ENCODE results near the gene DAG1.
A peak's percentile ranks its signal among the peaks of the same experiment; 100 is the strongest.

Gene DAG1

DNA sequence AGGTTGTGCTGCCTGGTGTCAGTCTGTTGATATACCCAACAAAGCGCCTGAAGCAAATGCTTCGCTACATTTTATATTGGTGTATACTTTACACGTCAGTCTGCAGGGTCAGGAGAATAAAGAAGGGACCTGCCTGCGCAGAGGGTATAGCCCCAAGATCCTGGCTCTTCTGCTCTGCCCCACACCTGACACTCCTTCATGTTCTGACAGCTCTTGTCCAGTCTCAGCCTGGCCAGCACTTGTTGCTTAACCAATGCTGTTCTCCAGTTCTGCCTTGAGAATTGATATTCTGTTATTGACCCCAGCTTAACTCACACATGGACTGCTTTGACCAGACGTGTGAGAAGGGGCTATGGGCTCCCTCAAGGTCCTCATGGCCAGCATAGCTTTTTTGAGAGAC is 48.4 kb downstream of the DAG1 start:
- no peak for DNase-seq (ENCODE audit: low read depth in 2 of 2)

DNA sequence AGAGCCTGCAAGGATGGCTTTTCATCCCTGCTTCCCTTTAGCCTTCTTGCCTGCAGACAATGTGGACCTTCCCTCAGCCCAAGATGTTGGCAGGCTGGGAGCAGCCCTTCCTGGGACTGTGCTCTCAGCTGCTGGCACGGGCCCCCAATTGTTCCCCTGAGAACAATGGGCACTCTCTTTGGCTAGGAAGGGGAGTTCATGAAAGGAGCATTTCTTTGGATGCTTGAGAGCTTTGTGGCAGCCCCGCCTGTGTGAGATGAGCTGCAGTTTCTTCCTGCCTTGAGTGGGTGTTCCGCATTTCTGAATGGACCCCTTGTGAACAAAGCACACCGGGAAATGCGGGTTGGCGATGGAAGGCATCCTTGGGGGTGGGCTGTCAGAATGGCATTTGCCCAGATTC is 49.2 kb downstream of the DAG1 start:
- no peak for DNase-seq (ENCODE audit: low read depth in 2 of 2)

DNA sequence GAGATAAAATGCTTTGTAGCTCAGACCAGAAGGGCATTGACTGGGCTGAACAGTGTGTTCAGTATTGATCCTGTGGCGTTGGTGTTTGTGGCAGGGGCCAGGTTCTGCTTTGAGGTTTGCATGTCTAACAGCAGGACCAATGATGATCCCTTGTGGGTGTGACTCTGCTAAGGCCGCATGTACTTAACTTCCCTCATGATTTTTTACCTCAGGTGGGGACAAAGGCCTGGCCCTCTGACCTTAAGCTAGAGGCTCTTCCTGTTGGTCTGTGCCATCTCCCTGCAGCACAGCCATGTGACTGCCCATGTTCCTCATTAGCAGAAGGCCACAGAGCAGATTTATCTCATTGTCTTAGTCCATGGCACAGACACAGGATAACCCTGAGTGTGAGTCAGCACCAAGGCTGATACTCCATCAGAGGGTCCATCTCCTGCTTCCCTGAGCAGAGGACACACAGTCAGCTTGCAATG is 49.9 kb downstream of the DAG1 start:
- no peak for DNase-seq (ENCODE audit: low read depth in 2 of 2)

DNA sequence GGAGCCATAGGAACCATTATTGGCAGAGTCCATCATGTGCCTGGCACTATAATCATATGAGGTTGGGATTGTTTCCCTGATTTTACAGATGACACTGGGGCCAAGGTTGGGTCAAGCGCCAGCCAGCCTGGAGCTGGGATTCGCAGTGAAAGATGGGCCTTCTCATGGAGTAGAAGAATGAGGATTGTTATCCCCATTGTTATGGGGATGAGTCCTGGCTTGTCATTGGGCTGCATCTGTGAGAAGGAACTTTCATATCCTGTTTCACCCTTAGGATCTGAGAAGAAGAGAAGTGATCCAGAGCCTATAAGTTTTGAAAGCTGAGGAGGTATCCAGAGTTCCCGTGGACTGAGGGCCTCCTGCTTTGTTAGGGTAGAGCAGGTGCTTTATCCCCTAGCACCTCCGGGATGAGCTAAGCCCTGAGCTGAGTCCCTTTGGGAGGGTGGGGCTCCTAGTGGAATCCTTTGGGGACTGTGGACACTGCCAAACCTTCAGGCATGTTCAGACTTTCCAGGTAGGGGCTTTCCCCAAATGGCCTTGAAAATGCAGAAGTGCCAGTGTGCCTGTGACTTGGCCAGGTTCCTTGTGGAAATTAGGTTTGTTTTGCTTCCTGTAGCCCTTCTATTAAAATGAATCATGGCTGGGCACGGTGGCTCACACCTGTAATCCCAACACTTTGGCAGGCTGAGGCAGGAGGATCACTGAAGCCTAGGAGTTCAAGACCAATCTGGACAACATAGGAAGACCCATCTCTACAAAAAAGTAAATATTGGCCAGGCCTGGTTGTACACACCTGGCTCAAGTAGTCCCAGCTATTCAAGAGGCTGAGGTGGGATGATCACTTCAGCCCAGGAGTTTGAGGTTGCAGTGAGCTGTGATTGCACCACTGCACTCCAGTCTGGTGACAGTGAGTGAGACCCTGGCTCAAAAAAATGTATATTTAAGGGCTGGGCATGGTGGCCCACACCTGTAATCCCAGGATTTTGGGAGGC is 54.0 kb downstream of the DAG1 start:
- DNase-seq (ENCODE audit: low read depth in 2 of 2): no peak

DNA sequence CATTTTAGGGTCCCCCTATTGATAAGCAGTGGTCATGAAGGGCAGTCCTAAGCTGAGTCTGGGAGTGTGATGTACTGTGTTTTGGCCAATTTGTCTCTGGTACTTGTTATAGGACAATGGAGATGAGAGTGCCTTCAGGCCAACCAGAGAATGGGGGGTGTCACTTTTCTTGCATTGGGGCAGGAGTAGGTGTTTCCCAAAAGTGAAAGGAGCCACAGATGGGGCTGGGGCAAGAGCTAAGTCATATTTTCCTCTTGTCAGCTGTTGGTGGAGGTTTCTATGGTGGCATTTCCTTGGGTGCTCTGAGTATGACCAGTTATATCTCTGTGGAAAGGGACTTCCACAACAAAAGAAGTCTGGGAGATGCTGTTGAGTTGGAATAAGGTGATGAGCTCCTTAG is 59.5 kb downstream of the DAG1 start:
- DNase-seq (ENCODE audit: low read depth in 2 of 2): no peak

DNA sequence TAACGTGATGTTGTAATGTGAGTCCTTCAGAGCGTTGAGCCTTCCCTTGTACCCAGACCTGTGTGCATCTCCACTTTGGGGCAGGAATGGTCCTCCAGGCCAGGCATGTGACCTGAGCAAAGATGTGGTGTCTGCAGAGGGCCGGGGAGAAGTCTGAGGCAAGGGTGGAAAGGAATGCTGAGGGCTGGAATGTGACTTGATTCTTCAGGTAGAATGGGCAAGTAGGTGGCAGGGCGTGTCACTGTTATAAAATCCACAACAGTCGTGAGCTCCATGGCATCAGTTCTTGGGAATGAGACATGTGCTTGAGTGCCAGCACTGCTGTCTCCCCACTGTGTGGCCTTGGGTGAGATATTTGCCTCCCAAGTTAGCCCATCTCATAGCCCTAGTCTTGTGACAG is 60.2 kb downstream of the DAG1 start:
- DNase-seq (ENCODE audit: low read depth in 2 of 2): no peak

DNA sequence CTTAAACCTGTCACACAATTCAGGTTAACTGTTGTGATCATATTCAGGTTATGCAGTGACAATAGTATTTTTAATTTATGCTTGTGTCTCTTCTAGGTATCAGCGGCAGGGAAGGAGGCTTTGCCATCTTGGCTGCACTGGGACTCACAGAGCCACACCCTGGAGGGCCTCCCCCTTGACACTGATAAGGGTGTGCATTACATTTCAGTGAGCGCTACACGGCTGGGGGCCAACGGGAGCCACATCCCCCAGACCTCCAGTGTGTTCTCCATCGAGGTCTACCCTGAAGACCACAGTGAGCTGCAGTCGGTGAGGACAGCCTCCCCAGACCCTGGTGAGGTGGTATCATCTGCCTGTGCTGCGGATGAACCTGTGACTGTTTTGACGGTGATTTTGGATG is 60.6 kb downstream of the DAG1 start:
- no peak for DNase-seq (ENCODE audit: low read depth in 2 of 2)

DNA sequence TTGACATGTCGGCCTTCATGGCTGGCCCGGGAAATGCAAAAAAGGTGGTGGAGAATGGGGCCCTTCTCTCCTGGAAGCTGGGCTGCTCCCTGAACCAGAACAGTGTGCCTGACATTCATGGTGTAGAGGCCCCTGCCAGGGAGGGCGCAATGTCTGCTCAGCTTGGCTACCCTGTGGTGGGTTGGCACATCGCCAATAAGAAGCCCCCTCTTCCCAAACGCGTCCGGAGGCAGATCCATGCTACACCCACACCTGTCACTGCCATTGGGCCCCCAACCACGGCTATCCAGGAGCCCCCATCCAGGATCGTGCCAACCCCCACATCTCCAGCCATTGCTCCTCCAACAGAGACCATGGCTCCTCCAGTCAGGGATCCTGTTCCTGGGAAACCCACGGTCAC is 61.2 kb downstream of the DAG1 start:
- DNase-seq (ENCODE audit: low read depth in 2 of 2): no peak

DNA sequence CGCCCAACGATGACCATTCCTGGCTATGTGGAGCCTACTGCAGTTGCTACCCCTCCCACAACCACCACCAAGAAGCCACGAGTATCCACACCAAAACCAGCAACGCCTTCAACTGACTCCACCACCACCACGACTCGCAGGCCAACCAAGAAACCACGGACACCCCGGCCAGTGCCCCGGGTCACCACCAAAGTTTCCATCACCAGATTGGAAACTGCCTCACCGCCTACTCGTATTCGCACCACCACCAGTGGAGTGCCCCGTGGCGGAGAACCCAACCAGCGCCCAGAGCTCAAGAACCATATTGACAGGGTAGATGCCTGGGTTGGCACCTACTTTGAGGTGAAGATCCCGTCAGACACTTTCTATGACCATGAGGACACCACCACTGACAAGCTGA is 61.6 kb downstream of the DAG1 start:
- DNase-seq (ENCODE audit: low read depth in 2 of 2): no peak

DNA sequence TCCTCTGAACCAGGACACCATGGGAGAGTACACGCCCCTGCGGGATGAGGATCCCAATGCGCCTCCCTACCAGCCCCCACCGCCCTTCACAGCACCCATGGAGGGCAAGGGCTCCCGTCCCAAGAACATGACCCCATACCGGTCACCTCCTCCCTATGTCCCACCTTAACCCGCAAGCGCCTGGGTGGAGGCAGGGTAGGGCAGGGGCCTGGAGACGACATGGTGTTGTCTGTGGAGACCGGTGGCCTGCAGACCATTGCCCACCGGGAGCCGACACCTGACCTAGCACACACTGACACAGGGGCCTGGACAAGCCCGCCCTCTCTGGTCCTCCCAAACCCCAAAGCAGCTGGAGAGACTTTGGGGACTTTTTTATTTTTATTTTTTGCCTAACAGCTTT is 63.0 kb downstream of the DAG1 start:
- no peak for DNase-seq (ENCODE audit: low read depth in 2 of 2)

DNA sequence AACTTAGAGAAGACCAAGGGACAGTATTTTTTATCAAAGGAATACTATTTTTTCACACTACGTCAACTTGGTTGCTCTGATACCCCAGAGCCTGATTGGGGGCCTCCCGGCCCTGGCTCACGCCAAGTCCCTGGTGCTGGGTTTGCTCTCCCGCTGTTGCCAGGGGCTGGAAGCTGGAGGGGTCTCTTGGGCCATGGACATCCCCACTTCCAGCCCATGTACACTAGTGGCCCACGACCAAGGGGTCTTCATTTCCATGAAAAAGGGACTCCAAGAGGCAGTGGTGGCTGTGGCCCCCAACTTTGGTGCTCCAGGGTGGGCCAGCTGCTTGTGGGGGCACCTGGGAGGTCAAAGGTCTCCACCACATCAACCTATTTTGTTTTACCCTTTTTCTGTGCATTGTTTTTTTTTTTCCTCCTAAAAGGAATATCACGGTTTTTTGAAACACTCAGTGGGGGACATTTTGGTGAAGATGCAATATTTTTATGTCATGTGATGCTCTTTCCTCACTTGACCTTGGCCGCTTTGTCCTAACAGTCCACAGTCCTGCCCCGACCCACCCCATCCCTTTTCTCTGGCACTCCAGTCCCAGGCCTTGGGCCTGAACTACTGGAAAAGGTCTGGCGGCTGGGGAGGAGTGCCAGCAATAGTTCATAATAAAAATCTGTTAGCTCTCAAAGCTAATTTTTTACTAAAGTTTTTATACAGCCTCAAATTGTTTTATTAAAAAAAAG is 63.9 kb downstream of the DAG1 start:
- no peak for DNase-seq (ENCODE audit: low read depth in 2 of 2)

DNA sequence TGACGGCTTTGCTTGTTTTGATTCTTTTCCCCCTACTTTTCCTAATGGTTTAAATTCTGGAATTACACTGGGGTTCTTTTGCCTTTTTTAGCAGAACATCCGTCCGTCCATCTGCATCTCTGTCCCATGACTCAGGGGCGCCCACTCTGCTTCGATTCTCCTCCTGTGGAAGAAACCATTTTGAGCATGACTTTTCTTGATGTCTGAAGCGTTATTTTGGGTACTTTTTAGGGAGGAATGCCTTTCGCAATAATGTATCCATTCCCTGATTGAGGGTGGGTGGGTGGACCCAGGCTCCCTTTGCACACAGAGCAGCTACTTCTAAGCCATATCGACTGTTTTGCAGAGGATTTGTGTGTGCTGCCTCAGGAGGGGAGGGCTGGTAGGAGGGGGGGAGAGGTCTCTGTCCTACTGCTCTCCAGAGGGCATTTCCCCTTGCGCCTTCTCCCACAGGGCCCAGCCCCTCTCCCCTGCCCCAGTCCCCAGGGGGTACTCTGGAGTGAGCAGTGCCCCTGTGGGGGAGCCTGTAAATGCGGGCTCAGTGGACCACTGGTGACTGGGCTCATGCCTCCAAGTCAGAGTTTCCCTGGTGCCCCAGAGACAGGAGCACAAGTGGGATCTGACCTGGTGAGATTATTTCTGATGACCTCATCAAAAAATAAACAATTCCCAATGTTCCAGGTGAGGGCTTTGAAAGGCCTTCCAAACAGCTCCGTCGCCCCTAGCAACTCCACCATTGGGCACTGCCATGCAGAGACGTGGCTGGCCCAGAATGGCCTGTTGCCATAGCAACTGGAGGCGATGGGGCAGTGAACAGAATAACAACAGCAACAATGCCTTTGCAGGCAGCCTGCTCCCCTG is 64.7 kb downstream of the DAG1 start:
- no peak for DNase-seq (ENCODE audit: low read depth in 2 of 2)

DNA sequence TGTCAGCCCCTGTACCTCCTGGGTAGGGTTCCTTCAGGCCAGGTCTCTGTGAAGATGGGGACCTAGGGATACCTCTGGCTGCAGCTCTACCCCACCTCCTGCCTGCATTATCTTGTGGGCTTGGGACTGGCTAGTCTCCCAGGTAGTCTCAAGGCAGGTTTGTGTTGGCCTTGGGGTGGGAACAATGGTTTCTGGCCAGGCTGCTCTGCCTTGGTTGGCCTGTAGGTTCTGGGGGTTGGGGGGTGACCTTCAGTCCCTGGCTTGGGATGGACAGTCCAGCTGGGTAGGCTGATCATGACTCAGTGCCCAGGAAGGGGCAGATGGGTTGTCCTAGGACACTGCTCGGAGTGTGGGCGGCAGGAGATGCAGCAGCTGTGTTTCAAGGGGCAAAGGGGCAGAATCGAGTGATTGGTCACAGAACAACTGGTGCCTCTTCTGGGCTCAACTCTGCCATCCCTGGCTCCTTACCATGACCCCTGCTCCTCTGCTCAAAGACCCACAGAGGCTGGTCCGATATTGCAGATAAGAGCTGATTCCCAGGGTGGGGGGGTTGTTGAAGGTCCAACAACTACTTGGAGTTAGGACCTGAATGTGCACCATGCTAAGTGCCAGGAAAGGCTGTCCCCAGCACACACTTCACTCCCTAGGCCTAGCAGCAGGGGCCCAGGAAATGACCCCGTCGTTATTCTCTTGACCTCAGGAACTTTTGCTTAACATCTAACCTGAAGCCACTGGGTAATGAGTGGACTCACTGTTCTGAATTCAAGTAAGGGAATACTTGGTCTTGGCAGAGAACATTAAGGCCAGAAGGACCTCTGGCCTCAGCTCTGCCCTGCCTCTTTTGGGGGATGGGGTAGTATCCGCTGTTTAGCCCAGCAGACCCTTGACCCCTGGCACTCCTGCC is 66.2 kb downstream of the DAG1 start:
- DNase-seq (ENCODE audit: low read depth in 2 of 2): no peak

DNA sequence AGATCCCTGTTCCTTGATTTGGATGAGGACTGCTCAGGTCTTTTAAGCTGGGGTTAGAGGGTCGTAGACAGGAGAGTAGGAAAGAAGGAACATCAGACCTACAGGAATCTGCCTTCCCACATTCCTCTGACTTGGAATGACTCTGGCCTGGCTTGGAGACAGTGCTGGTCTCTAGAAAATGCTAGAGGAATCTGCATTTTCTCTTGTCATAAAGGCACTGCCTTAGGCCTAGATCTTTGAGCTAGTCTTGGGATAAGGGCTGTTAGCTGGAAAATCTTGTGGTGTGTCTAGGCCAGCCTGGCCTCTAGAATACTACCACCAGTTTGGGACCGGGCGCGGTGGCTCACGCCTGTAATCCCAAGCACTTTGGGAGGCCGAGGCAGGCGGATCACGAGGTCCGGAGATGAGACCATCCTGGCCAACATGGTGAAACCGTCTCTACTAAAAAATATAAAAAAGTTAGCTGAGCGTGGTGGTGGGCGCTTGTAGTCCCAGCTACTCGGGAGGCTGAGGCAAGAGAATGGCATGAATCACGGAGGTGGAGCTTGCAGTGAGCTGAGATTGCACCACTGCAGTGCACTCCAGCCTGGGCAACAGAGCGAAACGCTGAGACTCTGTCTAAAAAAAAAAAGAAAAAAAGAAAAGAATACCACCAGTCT is 66.9 kb downstream of the DAG1 start:
- DNase-seq (ENCODE audit: low read depth in 2 of 2): no peak

DNA sequence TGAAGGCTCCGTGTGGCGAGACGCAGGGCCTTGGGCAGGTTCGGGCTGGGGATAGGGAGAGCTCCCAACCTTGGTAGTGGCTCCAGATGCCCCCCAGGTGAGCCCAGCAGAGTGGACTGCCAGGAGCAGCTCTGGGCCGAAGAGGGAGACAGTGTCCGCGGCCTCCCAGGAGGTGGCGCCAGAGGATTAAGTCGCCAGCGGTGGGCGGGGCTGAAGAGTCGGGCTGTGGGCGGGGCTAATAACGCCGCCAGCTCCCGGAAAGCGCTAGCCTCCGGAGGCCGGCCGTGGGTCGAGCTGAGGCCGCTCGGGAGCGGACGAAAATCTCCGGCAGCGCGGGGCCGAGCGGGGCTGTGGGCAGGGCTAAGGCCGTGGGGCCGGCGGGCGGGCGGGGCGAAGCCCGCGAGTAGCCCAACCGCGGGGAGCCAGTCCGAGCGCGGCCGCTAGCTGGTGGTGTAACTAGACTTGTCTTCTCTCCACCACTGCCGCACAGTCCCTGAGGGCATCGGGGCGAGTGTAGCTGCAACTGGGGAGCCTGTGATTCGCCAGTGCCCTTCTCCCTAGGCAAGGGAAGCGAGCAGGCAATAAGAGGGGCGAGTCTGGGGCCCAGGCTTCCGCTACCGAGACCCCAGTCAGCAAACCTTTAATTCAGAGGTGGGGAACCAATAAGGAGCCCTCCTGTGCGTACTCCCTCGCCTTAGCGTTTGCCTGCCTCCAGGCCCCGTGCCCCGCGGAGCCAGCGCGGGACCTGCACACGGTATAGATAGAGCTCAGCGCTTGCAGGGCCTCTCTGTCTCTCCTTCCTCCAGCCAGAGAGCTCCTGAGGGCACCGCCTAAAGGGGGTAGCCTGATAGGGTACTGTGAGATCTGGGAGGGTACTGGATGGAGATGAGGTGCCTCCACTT is 69.8 kb downstream of the DAG1 start:
- DNase-seq (ENCODE audit: low read depth in 2 of 2): peak; percentile 85 to 94

DNA sequence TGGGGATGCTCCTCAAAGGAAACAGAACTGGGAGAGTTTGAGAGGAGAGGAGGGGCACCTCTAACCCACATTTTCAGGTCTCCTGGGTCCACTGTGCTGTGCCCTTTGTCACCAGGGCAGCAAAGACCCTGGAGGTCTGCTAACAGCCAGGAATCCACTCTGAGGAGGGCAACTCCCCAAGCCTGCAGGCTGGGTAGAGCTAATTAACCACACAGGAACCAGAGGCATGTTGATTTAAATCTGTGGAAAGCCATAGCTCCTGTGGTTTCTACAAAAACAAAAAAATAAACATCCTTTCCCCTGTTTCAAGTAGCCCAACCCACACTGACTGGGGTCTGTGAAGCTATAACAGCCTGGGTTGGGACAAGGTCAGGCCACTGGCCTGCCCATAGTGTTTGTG is 82.0 kb downstream of the DAG1 start:
- no peak for DNase-seq (ENCODE audit: low read depth in 2 of 2)

DNA sequence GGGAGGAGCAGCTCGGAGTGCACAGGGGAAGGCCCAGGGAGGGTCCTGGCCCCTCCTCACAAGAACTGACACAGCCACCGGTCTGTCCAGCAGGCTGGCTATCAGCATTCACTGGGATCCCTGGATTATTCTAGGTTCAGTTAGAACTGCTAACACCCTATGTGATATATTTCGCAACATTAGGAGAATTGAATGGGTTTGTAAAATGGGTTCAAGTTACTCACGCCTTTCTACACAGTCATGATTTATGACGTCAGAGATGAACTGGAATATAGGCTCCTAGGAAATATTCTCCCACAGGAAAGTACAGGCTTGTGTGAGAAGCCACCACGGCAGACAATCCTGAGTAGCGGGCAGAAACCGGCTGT is 83.2 kb downstream of the DAG1 start:
- DNase-seq (ENCODE audit: low read depth in 2 of 2): no peak

DNA sequence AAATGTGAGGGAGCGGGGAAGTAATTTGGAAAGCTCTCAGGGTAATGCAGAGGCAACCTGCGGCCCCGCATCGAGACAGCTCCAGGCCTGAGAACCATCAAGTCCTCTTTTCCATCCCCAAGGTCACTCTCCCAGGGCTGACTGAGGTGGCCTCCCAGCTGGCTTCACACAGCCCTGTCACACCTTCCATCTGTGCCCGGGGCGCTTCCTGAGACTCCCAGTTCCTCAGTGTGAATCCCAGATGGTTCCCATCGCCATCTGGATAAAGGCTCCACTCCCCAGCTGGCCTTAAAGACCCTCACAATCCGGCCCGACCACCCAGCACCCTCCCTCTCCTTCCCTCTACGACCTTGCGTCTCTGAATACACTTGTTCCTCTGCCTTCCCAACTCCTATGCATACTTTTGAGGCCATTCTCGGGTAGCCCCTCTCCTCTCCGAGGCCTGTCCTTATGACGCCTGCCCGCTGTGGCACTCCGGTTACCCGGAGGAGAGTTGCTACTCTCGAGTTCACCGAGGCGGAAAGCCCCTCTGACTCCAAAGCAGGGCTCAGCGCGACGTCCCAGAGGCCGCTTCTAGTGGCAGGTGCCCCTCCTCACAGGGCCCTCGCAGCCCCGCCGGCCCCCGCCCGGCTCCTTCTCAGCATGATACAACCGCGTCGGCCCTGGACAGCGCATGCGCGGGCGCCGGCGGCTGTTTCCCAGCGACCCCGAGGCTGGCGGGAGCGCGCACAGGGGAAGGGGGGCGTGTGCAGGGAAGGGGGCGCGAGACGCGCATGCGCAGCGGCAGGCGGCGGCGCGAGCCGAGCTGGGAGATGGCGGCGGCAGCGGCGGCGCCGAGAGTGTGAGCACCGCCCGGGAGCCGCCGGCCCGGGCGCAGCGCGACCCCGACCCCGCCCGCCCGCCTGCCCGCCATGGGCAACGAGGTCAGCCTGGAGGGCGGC is 83.9 kb downstream of the DAG1 start, which contains the start of gene BSN:
Gene BSN, plus strand, starts transcription at position 786 of the 941 bp plus-strand sequence. Its CDS starts 126 bp downstream, at position 912.
- peak; percentile 79 to 80 for DNase-seq (ENCODE audit: low read depth in 2 of 2)
